CD8-positive, alpha-beta memory T cell (primary cell): ENCODE measurements around the gene SNX8. TPM values are rescaled to one million over a fixed set of nuclear protein-coding genes. Genes with fewer than 3 reads are reported as not detected.

ENCODE experiments used
- polyA plus RNA-seq: library from polyadenylated mRNA; unstranded; fragments of 300-500 nt; fragmentation: Illumina TruSeq; gene quantifications from one replicate; pipeline ENCODE4 v1.2.3, GENCODE V29; 2021
- total RNA-seq, 2 experiments: library from RNA; stranded (reverse); gene quantifications; one replicate each; pipeline ENCODE4 v1.2.3, GENCODE V29; 2021

Gene SNX8
- total and polyA plus RNA-seq, 3 experiments from 2014 or later = 6.5 to 42.3 (median 40.3) TPM

Other genes with a start within 250 kb of the SNX8 start
- 10 to 100 TPM; 43.6 to 47.3 TPM for gene MAD1L1, start 81.5 kb downstream of the SNX8 start, total RNA-seq
- 185 TPM for gene MAD1L1, start 81.5 kb downstream of the SNX8 start, polyA plus RNA-seq
- gene MRM2, start 72.2 kb downstream of the SNX8 start, total RNA-seq = 10 to 100 TPM; 51.6 to 54.2 TPM
- 35.6 TPM for gene MRM2, start 72.2 kb downstream of the SNX8 start, polyA plus RNA-seq
- 10 to 100 TPM; 83.1 to 89.8 TPM for gene NUDT1, start 72.2 kb downstream of the SNX8 start, total RNA-seq
- 52.7 TPM for gene NUDT1, start 72.2 kb downstream of the SNX8 start, polyA plus RNA-seq
- gene EIF3B, start 40.4 kb upstream of the SNX8 start, total RNA-seq = 100 to 1,000 TPM; 284 to 293 TPM
- 129 TPM for gene EIF3B, start 40.4 kb upstream of the SNX8 start, polyA plus RNA-seq
- 1 to 10 TPM; 7.7 to 8.3 TPM for gene CHST12, start 89.2 kb upstream of the SNX8 start, total RNA-seq
- 63.0 TPM for gene CHST12, start 89.2 kb upstream of the SNX8 start, polyA plus RNA-seq
- not detected for gene GRIFIN, start 162.0 kb upstream of the SNX8 start, total RNA-seq
- gene GRIFIN, start 162.0 kb upstream of the SNX8 start, polyA plus RNA-seq = not detected
- gene LFNG, start 205.3 kb upstream of the SNX8 start, total RNA-seq = 10 to 100 TPM; 28.0 to 30.8 TPM
- 2.0 TPM for gene LFNG, start 205.3 kb upstream of the SNX8 start, polyA plus RNA-seq
- gene BRAT1, start 241.1 kb upstream of the SNX8 start, total RNA-seq = 10 to 100 TPM; 35.0 to 38.8 TPM
- 41.9 TPM for gene BRAT1, start 241.1 kb upstream of the SNX8 start, polyA plus RNA-seq
- 10 to 100 TPM in 1 of 2 experiments, 1 to 10 TPM in 1; 9.6 to 10.4 TPM for gene IQCE, start 244.5 kb upstream of the SNX8 start, total RNA-seq
- 4.1 TPM for gene IQCE, start 244.5 kb upstream of the SNX8 start, polyA plus RNA-seq